ENCODE results near the gene DTX3L. TPM values are rescaled to one million over a fixed set of nuclear protein-coding genes. Genes with fewer than 3 reads are reported as not detected.

Gene DTX3L
- total and polyA plus RNA-seq, 2 experiments from 2014 or later: 1.8 to 6.8 TPM

- peak overlapping the region; percentile 58 for H3K4me3 ChIP-seq
- DNase-seq (ENCODE audit: low spot score) (no peak), ATAC-seq (no peak)
- peaks cover 20% of the 10 kb centered on the region for H3K9me3 Mint-ChIP-seq
- H3K27me3 ChIP-seq (ENCODE audit: insufficient read depth): peaks cover 25% of the 10 kb centered on the region
- no peaks in the 10 kb centered on the region for H3F3A ChIP-seq (replicated peaks; ENCODE audit: low read depth)
- no peaks in the 10 kb centered on the region for H3K36me3 ChIP-seq (ENCODE audit: insufficient read depth)
- H3K79me2 ChIP-seq (replicated peaks; ENCODE audit: insufficient read depth): no peaks in the 10 kb centered on the region
- H3K4me2 ChIP-seq: peak overlapping the region; percentile 78
- H3K27me3 Mint-ChIP-seq (ENCODE audit: insufficient read depth, low read depth, poor library complexity): peaks cover 7% of the 10 kb centered on the region
- peaks cover 16% of the 10 kb centered on the region for H3K36me3 Mint-ChIP-seq (ENCODE audit: low read depth)
- no peaks in the 10 kb centered on the region for H4K20me1 ChIP-seq (replicated peaks; ENCODE audit: insufficient read depth)
- peak overlapping the region; percentile 92 for H2AFZ ChIP-seq
- H3K9me2 ChIP-seq (ENCODE audit: insufficient read depth): 0 out of 2 replicates have a peak, but pooled peaks cover 2% of the 10 kb centered on the region
- TF ChIP-seq ZNF462 (CRISPR knock-in tag; IDR thresholded peaks at IDR 0.05) (no peak), ZNF331 (CRISPR knock-in tag; IDR thresholded peaks at IDR 0.05; ENCODE audit: low read depth) (no peak), REST (IDR thresholded peaks at IDR 0.05; ENCODE audit: unreplicated experiment) (no peak), POLR2AphosphoS5 (IDR thresholded peaks at IDR 0.05; ENCODE audit: low read depth) (no peak), STAT1 (IDR thresholded peaks at IDR 0.05; ENCODE audit: unreplicated experiment) (no peak), CTCF (conservative IDR thresholded peaks at IDR 0.05; ENCODE audit: low read depth in 2 of 2) (no peak), ZNF114 (CRISPR knock-in tag; IDR thresholded peaks at IDR 0.05) (no peak), ETS1 (IDR thresholded peaks at IDR 0.05) (no peak), JUNB (IDR thresholded peaks at IDR 0.05; ENCODE audit: unreplicated experiment) (no peak), NANOG (IDR thresholded peaks at IDR 0.05; ENCODE audit: borderline replicate concordance) (no peak), EZH2phosphoT487 (IDR thresholded peaks at IDR 0.05; ENCODE audit: unreplicated experiment) (no peak)
- H3K4me1 Mint-ChIP-seq: peaks cover 17% of the 10 kb centered on the region; the same call in 2 of the 3 replicates
- H3K27ac ChIP-seq (ENCODE audit: low read depth): no peak overlapping the region
- peak overlapping the region; percentile 81; the same call in 2 of the 3 replicates for H3K4me3 Mint-ChIP-seq
- no peak overlapping the region for H3K27ac Mint-ChIP-seq
- peaks cover 4% of the 10 kb centered on the region; the same call in 1 of the 2 replicates for H3K4me1 ChIP-seq (ENCODE audit: insufficient read depth)
Observed at GRCh38 chr3:122578069-122578740, 14.1 kb downstream of the DTX3L start.
